LNCaP clone FGC (cell line): ENCODE data around the gene AKAP13.

Source experiments
- DNase-seq: peaks from one replicate; pipeline ENCODE4 v3.0.0-alpha.2; 2011; ENCODE audit warnings: low read depth
- H3K4me3 ChIP-seq: 2 replicates; pipeline ENCODE4 v1.5.1; 2011; ENCODE audit warnings: mild to moderate bottlenecking, low read depth, low read length, control low read depth
- CTCF ChIP-seq: IDR thresholded peaks from 2 replicates; pipeline ENCODE4 v1.5.1; 2012; ENCODE audit warnings: mild to moderate bottlenecking; ENCODE audit not compliant: control insufficient read depth, insufficient read depth; ENCODE audit errors: extremely low read depth

AKAP13 gene

GRCh38 chr15:85421116-85421925 lies 40.9 kb downstream of the AKAP13 start:
- TF ChIP-seq CTCF = no peak
- no peak overlapping the region for H3K4me3 ChIP-seq
- no peak for DNase-seq

- no peak for DNase-seq
- no peak for TF ChIP-seq CTCF
- no peak overlapping the region for H3K4me3 ChIP-seq
Measured at GRCh38 chr15:85422607-85423006, 42.2 kb downstream of the AKAP13 start.

GRCh38 chr15:85423256-85423655 lies 42.9 kb downstream of the AKAP13 start:
- no peak for DNase-seq
- TF ChIP-seq CTCF = no peak
- H3K4me3 ChIP-seq = no peak overlapping the region

GRCh38 chr15:85424154-85424553 lies 43.8 kb downstream of the AKAP13 start:
- DNase-seq = no peak
- TF ChIP-seq CTCF = no peak
- no peak overlapping the region for H3K4me3 ChIP-seq

GRCh38 chr15:85426481-85426880 lies 46.1 kb downstream of the AKAP13 start:
- DNase-seq = no peak
- H3K4me3 ChIP-seq = no peak overlapping the region
- no peak for TF ChIP-seq CTCF

- no peak for TF ChIP-seq CTCF
Measured at GRCh38 chr15:85427286-85428028, 47.1 kb downstream of the AKAP13 start.

More at GRCh38 chr15:85427286-85428028, 47.1 kb downstream of the AKAP13 start:
- no peak overlapping the region for H3K4me3 ChIP-seq
- DNase-seq = no peak
